ENCODE results near the gene TNFRSF19. TPM values are rescaled to one million over a fixed set of nuclear protein-coding genes. Genes with fewer than 3 reads are reported as not detected.

TNFRSF19 gene
- total RNA-seq, 1 experiment from 2014 or later = 0.54 TPM

- TF ChIP-seq CTCF (IDR thresholded peaks at IDR 0.05) (peak; percentile 20), TCF7L2 (IDR thresholded peaks at IDR 0.05; ENCODE audit: low read depth, low read length) (no peak)
- H3K4me3 ChIP-seq (ENCODE audit: low read depth in 2 of 2, low read length in 2 of 2) = no peak overlapping the region
- H3K4me1 ChIP-seq (ENCODE audit: control insufficient read depth, insufficient read depth, low read length) = no peaks in the 10 kb centered on the region
- in situ Hi-C loops (cut with HindIII; ENCODE audit: low pct_unique_long_range_greater_than_20kb, low sequenced_read_pairs) = no loop called here
- no peaks in the 10 kb centered on the region for H3K36me3 ChIP-seq (ENCODE audit: control insufficient read depth, insufficient read depth, low read length)
- no peaks in the 10 kb centered on the region for H3K9me3 ChIP-seq (ENCODE audit: control insufficient read depth, insufficient read depth, low read depth, low read length)
- H3K27me3 ChIP-seq (ENCODE audit: control insufficient read depth, insufficient read depth, low read length) = no peaks in the 10 kb centered on the region; the same call in 1 of the 2 replicates
- H3K27ac ChIP-seq (ENCODE audit: low read length) = no peak overlapping the region
- no peak for ATAC-seq
- no peak for DNase-seq (ENCODE audit: low read depth, low spot score)
- POLR2A ChIA-PET = no interaction called here
- intact Hi-C loops (cut with micrococcal nuclease; ENCODE audit: unreplicated experiment) = no loop called here
- CTCF ChIA-PET = no interaction called here
- no TSS peak for BruUV-seq (replicated peaks)
Measured at GRCh38 chr13:23667750-23668149, 97.5 kb downstream of the TNFRSF19 start.

GRCh38 chr13:23668562-23668961 is 98.3 kb downstream of the TNFRSF19 start:
- ChIA-PET POLR2A (no interaction called here), CTCF (no interaction called here)
- intact Hi-C loops (cut with micrococcal nuclease; ENCODE audit: unreplicated experiment) (no loop called here), in situ Hi-C loops (cut with HindIII; ENCODE audit: low pct_unique_long_range_greater_than_20kb, low sequenced_read_pairs) (no loop called here)
- Histone ChIP-seq H3K27me3 (ENCODE audit: control insufficient read depth, insufficient read depth, low read length) (no peaks in the 10 kb centered on the region; the same call in 1 of the 2 replicates), H3K36me3 (ENCODE audit: control insufficient read depth, insufficient read depth, low read length) (no peaks in the 10 kb centered on the region), H3K4me1 (ENCODE audit: control insufficient read depth, insufficient read depth, low read length) (no peaks in the 10 kb centered on the region), H3K4me3 (ENCODE audit: low read depth in 2 of 2, low read length in 2 of 2) (no peak overlapping the region), H3K27ac (ENCODE audit: low read length) (no peak overlapping the region), H3K9me3 (ENCODE audit: control insufficient read depth, insufficient read depth, low read depth, low read length) (no peaks in the 10 kb centered on the region)
- BruUV-seq (replicated peaks) = no TSS peak
- TF ChIP-seq TCF7L2 (IDR thresholded peaks at IDR 0.05; ENCODE audit: low read depth, low read length) (no peak), POLR2AphosphoS5 (IDR thresholded peaks at IDR 0.05; ENCODE audit: low read depth, low read length) (no peak), SIN3A (IDR thresholded peaks at IDR 0.05; ENCODE audit: borderline replicate concordance, insufficient read depth, low read depth, low read length) (no peak), CTCF (IDR thresholded peaks at IDR 0.05) (no peak), REST (IDR thresholded peaks at IDR 0.05; ENCODE audit: insufficient read depth in 1 of 2, low read depth in 2 of 2, low read length in 1 of 2) (no peak)
- DNase-seq (ENCODE audit: low read depth, low spot score) (no peak), ATAC-seq (no peak)

- intact Hi-C loops (cut with micrococcal nuclease; ENCODE audit: unreplicated experiment) = no loop called here
- no peak for DNase-seq (ENCODE audit: low read depth, low spot score)
Measured at GRCh38 chr13:23670793-23671192, 100.6 kb downstream of the TNFRSF19 start.

More at GRCh38 chr13:23670793-23671192, 100.6 kb downstream of the TNFRSF19 start:
- ChIA-PET POLR2A (no interaction called here), CTCF (no interaction called here)
- Histone ChIP-seq H3K4me3 (ENCODE audit: low read depth in 2 of 2, low read length in 2 of 2) (no peak overlapping the region), H3K27me3 (ENCODE audit: control insufficient read depth, insufficient read depth, low read length) (no peaks in the 10 kb centered on the region), H3K4me1 (ENCODE audit: control insufficient read depth, insufficient read depth, low read length) (no peaks in the 10 kb centered on the region), H3K36me3 (ENCODE audit: control insufficient read depth, insufficient read depth, low read length) (no peaks in the 10 kb centered on the region), H3K27ac (ENCODE audit: low read length) (no peak overlapping the region), H3K9me3 (ENCODE audit: control insufficient read depth, insufficient read depth, low read depth, low read length) (no peaks in the 10 kb centered on the region)
- BruUV-seq (replicated peaks) = no TSS peak
- TF ChIP-seq TCF7L2 (IDR thresholded peaks at IDR 0.05; ENCODE audit: low read depth, low read length) = no peak
- no peak for TF ChIP-seq CTCF (IDR thresholded peaks at IDR 0.05)
- TF ChIP-seq REST (IDR thresholded peaks at IDR 0.05; ENCODE audit: insufficient read depth in 1 of 2, low read depth in 2 of 2, low read length in 1 of 2) = no peak
- no peak for TF ChIP-seq POLR2AphosphoS5 (IDR thresholded peaks at IDR 0.05; ENCODE audit: low read depth, low read length)
- no peak for TF ChIP-seq SIN3A (IDR thresholded peaks at IDR 0.05; ENCODE audit: borderline replicate concordance, insufficient read depth, low read depth, low read length)
- no peak for ATAC-seq
- in situ Hi-C loops (cut with HindIII; ENCODE audit: low pct_unique_long_range_greater_than_20kb, low sequenced_read_pairs) = no loop called here

All from Panc1 (cell line).